Measurements from ENCODE around the gene SDK1.
"Not testable (repeated sequence)": the region's sequence is repeated elsewhere in the genome, so short reads cannot be mapped to it uniquely, and the experiment has no call there.

Gene SDK1

GRCh38 chr7:3955751-3956696, 655.0 kb downstream of the SDK1 start:
- H3K27me3 ChIP-seq (replicated peaks; ENCODE audit: control insufficient read depth, insufficient read depth, low read length): no peaks in the 10 kb centered on the region
- peak; percentile 64 for DNase-seq (ENCODE audit: low read depth)

GRCh38 chr7:3956949-3957348, 655.9 kb downstream of the SDK1 start:
- Histone ChIP-seq H3K36me3 (ENCODE audit: control insufficient read depth, insufficient read depth, low read length, severe bottlenecking) (no peaks in the 10 kb centered on the region), H3K9me3 (ENCODE audit: control insufficient read depth, low read length) (no peaks in the 10 kb centered on the region), H3K4me3 (ENCODE audit: low read length) (no peak overlapping the region), H3K4me1 (ENCODE audit: control insufficient read depth, insufficient read depth, low read length) (peaks cover 8% of the 10 kb centered on the region), H3K27me3 (replicated peaks; ENCODE audit: control insufficient read depth, insufficient read depth, low read length) (no peaks in the 10 kb centered on the region), H3K9ac (ENCODE audit: low read length) (no peak overlapping the region)
- no peak for DNase-seq (ENCODE audit: low read depth)

More at GRCh38 chr7:3955751-3956696, 655.0 kb downstream of the SDK1 start:
- no peak overlapping the region for H3K9ac ChIP-seq (ENCODE audit: low read length)
- no peaks in the 10 kb centered on the region for H3K36me3 ChIP-seq (ENCODE audit: control insufficient read depth, insufficient read depth, low read length, severe bottlenecking)
- H3K9me3 ChIP-seq (ENCODE audit: control insufficient read depth, low read length): no peaks in the 10 kb centered on the region
- no peak overlapping the region for H3K4me3 ChIP-seq (ENCODE audit: low read length)
- H3K4me1 ChIP-seq (ENCODE audit: control insufficient read depth, insufficient read depth, low read length): peaks cover 8% of the 10 kb centered on the region

- H3K9ac ChIP-seq (ENCODE audit: low read length): no peak overlapping the region
- H3K4me3 ChIP-seq (ENCODE audit: low read length): no peak overlapping the region
- peaks cover 8% of the 10 kb centered on the region for H3K4me1 ChIP-seq (ENCODE audit: control insufficient read depth, insufficient read depth, low read length)
- DNase-seq (ENCODE audit: low read depth): no peak
- H3K27me3 ChIP-seq (replicated peaks; ENCODE audit: control insufficient read depth, insufficient read depth, low read length): no peaks in the 10 kb centered on the region
- H3K9me3 ChIP-seq (ENCODE audit: control insufficient read depth, low read length): no peaks in the 10 kb centered on the region
- no peaks in the 10 kb centered on the region for H3K36me3 ChIP-seq (ENCODE audit: control insufficient read depth, insufficient read depth, low read length, severe bottlenecking)
These were observed 656.5 kb downstream of the SDK1 start for GRCh38 chr7:3957472-3958108.

GRCh38 chr7:3958109-3958483, 657.0 kb downstream of the SDK1 start:
- no peak for DNase-seq (ENCODE audit: low read depth)
- Histone ChIP-seq H3K9ac (ENCODE audit: low read length) (no peak overlapping the region), H3K4me3 (ENCODE audit: low read length) (no peak overlapping the region), H3K27me3 (replicated peaks; ENCODE audit: control insufficient read depth, insufficient read depth, low read length) (no peaks in the 10 kb centered on the region), H3K9me3 (ENCODE audit: control insufficient read depth, low read length) (no peaks in the 10 kb centered on the region), H3K4me1 (ENCODE audit: control insufficient read depth, insufficient read depth, low read length) (peaks cover 8% of the 10 kb centered on the region), H3K36me3 (ENCODE audit: control insufficient read depth, insufficient read depth, low read length, severe bottlenecking) (no peaks in the 10 kb centered on the region)

GRCh38 chr7:3959364-3959763, 658.3 kb downstream of the SDK1 start:
- H3K4me3 ChIP-seq (ENCODE audit: low read length): no peak overlapping the region
- H3K4me1 ChIP-seq (ENCODE audit: control insufficient read depth, insufficient read depth, low read length): peaks cover 8% of the 10 kb centered on the region
- H3K27me3 ChIP-seq (replicated peaks; ENCODE audit: control insufficient read depth, insufficient read depth, low read length): no peaks in the 10 kb centered on the region
- H3K9me3 ChIP-seq (ENCODE audit: control insufficient read depth, low read length): no peaks in the 10 kb centered on the region
- DNase-seq (ENCODE audit: low read depth): no peak
- no peak overlapping the region for H3K9ac ChIP-seq (ENCODE audit: low read length)
- H3K36me3 ChIP-seq (ENCODE audit: control insufficient read depth, insufficient read depth, low read length, severe bottlenecking): no peaks in the 10 kb centered on the region

GRCh38 chr7:3960050-3960763, 659.2 kb downstream of the SDK1 start:
- peaks cover 8% of the 10 kb centered on the region for H3K4me1 ChIP-seq (ENCODE audit: control insufficient read depth, insufficient read depth, low read length)

GRCh38 chr7:3960942-3961341, 659.9 kb downstream of the SDK1 start:
- no peak for DNase-seq (ENCODE audit: low read depth)
- no peaks in the 10 kb centered on the region for H3K36me3 ChIP-seq (ENCODE audit: control insufficient read depth, insufficient read depth, low read length, severe bottlenecking)
- H3K4me1 ChIP-seq (ENCODE audit: control insufficient read depth, insufficient read depth, low read length): peaks cover 2% of the 10 kb centered on the region
- no peaks in the 10 kb centered on the region for H3K27me3 ChIP-seq (replicated peaks; ENCODE audit: control insufficient read depth, insufficient read depth, low read length)
- H3K9me3 ChIP-seq (ENCODE audit: control insufficient read depth, low read length): no peaks in the 10 kb centered on the region
- no peak overlapping the region for H3K9ac ChIP-seq (ENCODE audit: low read length)
- no peak overlapping the region for H3K4me3 ChIP-seq (ENCODE audit: low read length)

More at GRCh38 chr7:3960050-3960763, 659.2 kb downstream of the SDK1 start:
- Histone ChIP-seq H3K27me3 (replicated peaks; ENCODE audit: control insufficient read depth, insufficient read depth, low read length) (no peaks in the 10 kb centered on the region), H3K9ac (ENCODE audit: low read length) (no peak overlapping the region), H3K9me3 (ENCODE audit: control insufficient read depth, low read length) (no peaks in the 10 kb centered on the region), H3K4me3 (ENCODE audit: low read length) (no peak overlapping the region), H3K36me3 (ENCODE audit: control insufficient read depth, insufficient read depth, low read length, severe bottlenecking) (no peaks in the 10 kb centered on the region)
- DNase-seq (ENCODE audit: low read depth): no peak

- DNase-seq (ENCODE audit: low read depth): no peak
- H3K4me1 ChIP-seq (ENCODE audit: control insufficient read depth, insufficient read depth, low read length): no peaks in the 10 kb centered on the region
- no peaks in the 10 kb centered on the region for H3K27me3 ChIP-seq (replicated peaks; ENCODE audit: control insufficient read depth, insufficient read depth, low read length)
- H3K9me3 ChIP-seq (ENCODE audit: control insufficient read depth, low read length): no peaks in the 10 kb centered on the region
- H3K36me3 ChIP-seq (ENCODE audit: control insufficient read depth, insufficient read depth, low read length, severe bottlenecking): no peaks in the 10 kb centered on the region
- no peak overlapping the region for H3K4me3 ChIP-seq (ENCODE audit: low read length)
- H3K9ac ChIP-seq (ENCODE audit: low read length): no peak overlapping the region
These were observed 660.9 kb downstream of the SDK1 start for GRCh38 chr7:3961857-3962503.

GRCh38 chr7:3963768-3964167, 662.7 kb downstream of the SDK1 start:
- H3K4me3 ChIP-seq (ENCODE audit: low read length); DNase-seq (ENCODE audit: low read depth): not testable (repeated sequence)

GRCh38 chr7:3964980-3965606, 664.0 kb downstream of the SDK1 start:
- Histone ChIP-seq H3K9ac (ENCODE audit: low read length) (no peak overlapping the region), H3K27me3 (replicated peaks; ENCODE audit: control insufficient read depth, insufficient read depth, low read length) (no peaks in the 10 kb centered on the region), H3K4me3 (ENCODE audit: low read length) (no peak overlapping the region), H3K9me3 (ENCODE audit: control insufficient read depth, low read length) (no peaks in the 10 kb centered on the region), H3K36me3 (ENCODE audit: control insufficient read depth, insufficient read depth, low read length, severe bottlenecking) (no peaks in the 10 kb centered on the region), H3K4me1 (ENCODE audit: control insufficient read depth, insufficient read depth, low read length) (no peaks in the 10 kb centered on the region)
- no peak for DNase-seq (ENCODE audit: low read depth)

More at GRCh38 chr7:3963768-3964167, 662.7 kb downstream of the SDK1 start:
- H3K9ac ChIP-seq (ENCODE audit: low read length); H3K9me3 ChIP-seq (ENCODE audit: control insufficient read depth, low read length); H3K4me1 ChIP-seq (ENCODE audit: control insufficient read depth, insufficient read depth, low read length); H3K27me3 ChIP-seq (replicated peaks; ENCODE audit: control insufficient read depth, insufficient read depth, low read length); H3K36me3 ChIP-seq (ENCODE audit: control insufficient read depth, insufficient read depth, low read length, severe bottlenecking): not testable (repeated sequence)

Data from adipocyte (in vitro differentiated cells).